ENCODE results near the gene DNAH2.
A peak's percentile ranks its signal among the peaks of the same experiment; 100 is the strongest.

Gene DNAH2

DNA sequence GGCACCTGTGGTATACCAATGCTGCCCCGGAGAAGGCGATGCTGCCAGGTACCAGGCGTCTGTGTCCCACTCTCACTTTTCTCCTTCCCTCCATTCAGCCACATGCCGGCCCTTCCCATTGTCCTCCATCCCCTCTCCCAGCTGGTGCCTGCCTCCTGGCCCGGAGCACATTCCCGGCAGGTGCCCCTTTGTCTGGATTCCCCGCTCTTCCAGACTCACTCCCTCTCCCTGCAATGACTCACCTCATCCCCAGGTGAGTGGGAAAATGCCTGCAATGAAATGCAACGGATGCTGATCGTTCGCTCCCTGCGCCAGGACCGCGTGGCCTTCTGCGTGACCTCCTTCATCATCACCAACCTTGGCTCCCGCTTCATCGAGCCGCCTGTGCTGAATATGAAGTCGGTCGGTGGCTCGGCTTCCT is 106.0 kb downstream of the DNAH2 start:
- DNase-seq, result no peak

DNA sequence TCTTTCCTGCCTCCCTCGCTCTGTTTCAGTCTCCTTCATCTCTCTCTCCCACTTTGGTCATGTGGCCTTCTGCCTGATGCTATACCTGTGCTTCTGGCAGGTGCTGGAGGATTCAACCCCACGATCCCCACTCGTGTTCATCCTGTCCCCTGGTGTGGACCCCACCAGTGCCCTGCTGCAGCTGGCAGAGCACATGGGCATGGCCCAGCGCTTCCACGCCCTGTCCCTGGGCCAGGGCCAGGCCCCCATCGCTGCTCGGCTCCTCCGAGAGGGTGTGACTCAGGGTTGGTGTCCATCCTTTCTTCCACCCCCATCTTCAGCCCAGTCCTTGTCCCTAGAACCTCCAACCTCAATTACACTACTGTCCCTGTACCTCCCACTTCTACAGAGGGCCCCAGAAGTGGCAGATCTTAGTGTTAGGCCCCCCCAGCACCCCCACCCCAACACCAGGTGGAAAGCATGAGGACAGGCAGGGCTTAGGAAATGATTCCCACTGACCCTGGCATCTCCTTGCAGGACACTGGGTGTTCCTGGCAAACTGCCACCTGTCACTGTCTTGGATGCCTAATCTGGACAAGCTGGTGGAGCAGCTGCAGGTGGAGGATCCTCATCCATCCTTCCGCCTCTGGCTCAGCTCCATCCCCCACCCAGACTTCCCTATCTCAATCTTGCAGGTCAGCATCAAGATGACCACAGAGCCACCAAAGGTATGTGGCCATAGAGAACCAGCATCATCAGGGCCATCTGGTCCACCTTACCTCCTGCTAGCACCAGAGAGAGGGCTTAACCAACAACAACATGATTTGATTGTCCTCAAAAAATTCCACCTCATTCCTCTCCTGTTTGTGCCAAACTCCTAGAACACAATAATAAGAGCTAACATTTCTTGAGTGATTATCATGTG is 106.7 kb downstream of the DNAH2 start:
- no peak for DNase-seq

DNA sequence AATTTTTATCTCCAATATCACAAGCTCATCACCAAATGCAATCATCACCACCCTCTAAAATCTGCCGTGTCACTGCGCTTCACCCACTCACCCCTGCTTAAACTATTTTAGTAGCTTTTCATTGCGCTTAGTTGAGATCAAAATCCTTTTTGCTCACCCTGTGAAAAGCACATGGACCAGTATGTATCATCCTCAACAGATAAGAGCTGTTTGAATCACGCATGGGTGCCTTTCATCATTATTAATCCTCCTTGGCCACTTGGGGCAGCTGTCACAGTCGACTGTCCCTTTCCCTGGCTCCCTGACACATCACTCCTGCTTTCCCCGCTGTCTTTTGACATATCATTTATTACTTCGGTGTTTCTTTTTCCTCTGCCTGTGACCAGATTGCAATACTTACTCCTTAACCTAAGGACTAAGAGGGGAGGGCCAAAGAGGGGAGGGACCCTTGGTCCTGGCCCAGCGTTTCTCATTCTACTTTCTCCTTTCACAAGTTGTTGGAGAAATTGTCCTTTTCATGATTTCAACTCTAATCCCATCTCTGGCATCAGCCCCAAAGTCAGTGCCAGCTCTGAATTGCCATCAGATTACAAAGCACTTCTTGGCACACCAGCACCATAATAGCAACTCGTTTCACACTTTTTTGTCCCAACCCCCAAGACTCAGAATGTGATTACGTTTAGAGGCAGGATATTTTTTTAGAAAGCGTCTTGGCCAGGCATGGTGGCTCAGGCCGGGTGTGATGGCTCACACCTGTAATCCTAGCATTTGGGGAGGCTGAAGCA is 107.9 kb downstream of the DNAH2 start:
- DNase-seq, result no peak

DNA sequence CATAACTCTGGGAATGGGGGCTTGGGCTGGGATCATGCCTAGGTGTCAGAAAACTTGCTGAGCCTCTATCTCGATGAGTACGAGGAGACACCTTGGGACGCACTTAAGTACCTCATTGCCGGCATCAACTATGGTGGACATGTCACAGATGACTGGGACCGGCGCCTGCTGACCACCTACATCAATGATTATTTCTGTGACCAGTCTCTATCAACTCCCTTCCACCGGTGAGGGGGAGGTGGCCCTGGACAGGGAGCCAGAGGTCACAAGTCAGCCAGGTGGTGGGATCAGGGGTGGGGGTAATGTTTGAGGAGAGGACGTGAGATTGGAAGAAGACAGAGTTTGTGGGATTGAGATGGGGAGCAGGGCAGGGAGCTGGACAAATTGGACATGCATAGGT is 113.1 kb downstream of the DNAH2 start:
- no peak for DNase-seq

DNA sequence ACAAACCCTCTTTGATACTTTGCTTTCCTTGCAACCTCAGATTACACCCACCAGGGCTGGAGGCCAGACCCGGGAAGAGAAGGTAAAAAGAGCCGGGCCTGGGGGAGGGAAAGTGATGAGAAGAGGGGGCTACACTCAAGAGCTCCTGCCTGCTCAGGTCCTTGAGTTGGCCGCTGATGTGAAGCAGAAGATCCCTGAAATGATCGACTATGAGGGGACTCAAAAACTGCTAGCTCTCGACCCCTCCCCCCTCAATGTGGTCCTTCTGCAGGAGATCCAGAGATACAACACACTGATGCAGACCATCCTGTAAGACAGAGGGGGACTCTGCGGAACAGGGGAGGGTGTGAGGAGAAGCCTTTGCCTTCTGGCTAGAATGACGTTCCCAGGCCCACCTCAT is 113.7 kb downstream of the DNAH2 start:
- DNase-seq, result no peak

GRCh38 chr17:7832431-7832830 is 114.9 kb downstream of the DNAH2 start:
- no peak for DNase-seq

GRCh38 chr17:7833011-7833794 is 115.7 kb downstream of the DNAH2 start:
- no peak for DNase-seq

- peak; percentile 92 to 94 for DNase-seq
These were observed 116.4 kb downstream of the DNAH2 start, which contains the start of gene KDM6B for GRCh38 chr17:7833795-7834541. KDM6B (plus strand) TSS chr17:7834217; CDS start chr17:7845555, 11,338 bp downstream.

DNA sequence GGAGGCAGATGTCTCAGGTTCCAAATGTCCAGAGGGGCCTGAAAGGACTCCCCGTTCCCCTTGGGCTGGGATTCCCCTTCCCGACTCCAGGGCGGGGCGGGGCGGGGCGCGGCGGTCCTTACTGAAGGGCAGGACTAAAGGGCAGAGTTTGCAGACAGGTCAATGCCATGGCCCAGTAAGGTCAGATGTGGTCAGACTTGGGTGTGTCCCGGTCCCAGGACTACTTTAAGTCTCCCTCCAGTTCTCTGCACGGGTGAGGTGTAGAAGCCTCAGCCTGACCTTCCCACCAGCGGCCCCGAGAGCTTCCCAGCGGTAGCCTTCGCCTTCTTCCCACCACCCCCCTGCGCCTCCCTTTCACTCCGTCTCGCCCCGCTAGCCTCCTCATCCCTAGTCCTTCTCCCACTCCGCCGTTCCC is 117.0 kb downstream of the DNAH2 start:
- DNase-seq, result peak; percentile 77

DNA sequence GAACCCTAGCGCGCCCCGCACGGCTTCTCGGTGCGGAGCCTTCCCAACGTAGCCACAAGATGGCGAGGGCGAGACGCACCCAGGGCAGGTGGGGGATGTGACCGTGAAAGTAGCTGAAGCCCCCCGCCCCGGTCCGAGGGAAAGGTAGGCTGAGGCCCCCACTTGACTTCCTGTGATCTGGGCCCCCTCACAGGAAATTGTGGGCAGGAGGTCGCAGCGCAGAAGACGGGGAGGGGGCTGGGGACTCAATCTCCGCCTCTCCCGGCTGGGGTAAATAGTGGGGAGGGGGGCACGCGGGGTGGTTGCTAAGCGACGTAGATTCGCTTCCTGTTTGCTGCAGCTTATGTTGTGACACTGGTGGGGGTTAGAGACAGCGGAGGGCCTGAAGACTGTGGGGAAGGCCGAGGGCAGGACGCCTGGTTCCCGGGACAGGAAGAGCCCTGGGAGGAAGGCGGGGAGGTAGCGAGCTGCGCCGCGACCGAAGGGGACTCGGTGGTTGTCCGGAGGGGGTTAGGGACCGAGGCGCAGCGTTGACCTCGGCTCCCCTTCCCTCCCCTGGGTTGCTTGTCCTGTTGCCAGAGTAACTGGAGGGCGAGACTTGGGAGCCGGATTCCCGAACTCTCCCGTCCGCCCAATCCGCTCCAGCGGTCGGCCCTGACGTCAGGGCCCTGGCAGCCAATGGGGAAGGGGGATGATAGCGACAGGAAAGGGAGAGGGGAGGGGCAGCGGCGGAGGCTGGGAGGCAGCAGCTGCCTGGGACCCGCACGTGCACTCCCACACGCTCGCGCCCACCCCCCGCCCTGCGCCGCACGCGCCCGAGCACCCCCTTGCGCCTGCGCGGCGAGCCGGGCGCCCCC is 117.6 kb downstream of the DNAH2 start:
- peak; percentile 90 to 93 for DNase-seq

DNA sequence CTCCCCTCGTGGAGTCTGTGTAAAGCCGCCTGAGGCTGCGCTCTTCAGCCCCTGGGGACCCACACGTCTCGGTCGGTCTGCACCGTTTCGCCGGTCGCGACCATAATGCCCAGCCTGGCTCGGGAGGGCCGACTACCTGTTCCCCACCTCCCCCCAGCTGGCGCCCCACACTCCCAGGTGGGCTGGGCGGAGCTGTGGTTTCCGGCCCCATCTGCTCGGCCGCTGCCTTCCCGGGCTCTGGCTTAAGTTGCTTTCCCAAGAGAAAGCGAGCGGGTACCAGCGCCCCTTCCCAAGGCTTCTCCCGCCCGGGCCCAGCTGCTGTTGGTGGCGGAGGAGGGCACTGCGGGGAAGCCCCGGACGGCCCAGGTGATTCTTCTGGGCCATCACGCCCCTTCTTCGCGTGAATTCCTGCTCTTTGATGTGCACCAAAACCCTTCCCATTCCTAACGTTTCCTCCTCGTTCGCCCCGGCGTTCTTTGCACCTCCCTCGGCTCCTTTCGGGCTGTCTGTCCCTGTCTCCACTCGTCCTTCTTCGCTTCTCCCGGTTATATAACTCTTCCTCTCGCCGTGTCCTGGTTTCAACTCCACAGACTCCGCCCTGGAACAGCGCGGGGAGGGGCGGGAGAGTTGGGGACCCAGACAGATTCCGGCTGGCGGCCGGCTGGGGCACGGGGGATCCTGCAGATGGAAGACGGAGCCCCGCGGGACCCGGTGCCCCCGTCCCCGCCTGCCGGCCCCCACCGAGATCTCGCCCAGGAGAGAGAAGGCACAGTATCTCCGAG is 118.5 kb downstream of the DNAH2 start:
- peak; percentile 65 to 70 for DNase-seq

- DNase-seq, result peak; percentile 70 to 77
These were observed 119.3 kb downstream of the DNAH2 start for GRCh38 chr17:7836596-7837407.

DNA sequence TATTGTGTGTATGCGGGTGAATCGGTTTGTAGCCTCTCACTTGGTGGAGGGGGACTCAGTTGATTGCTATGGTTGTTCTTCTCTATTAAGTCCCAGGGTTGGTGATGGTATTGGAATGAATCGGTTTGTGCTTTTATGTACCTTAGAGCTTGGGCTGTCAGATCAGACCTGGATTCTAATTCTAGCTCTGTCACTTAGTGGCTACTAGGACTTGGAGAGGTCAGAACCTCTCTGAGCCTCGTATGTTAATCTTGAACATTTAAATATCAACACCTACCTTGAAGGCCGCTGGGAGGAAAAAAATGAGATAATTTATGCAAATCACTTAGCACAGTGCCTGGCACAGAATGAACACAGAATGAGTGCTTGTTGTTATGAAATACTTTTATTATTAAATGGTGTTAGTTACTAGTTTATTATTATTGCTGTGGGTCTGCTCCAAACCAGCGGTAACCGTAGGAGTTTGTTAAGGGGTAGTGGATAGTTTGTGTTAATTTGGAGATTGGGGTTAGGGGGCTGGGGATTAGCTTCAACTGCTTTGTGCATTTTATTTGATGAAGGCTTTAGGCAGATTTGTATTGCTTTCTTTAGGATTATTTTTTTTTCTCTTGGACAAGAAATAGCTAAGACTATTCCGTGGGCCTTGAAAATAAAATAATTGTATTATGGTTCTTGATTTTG is 120.0 kb downstream of the DNAH2 start:
- no peak for DNase-seq

DNA sequence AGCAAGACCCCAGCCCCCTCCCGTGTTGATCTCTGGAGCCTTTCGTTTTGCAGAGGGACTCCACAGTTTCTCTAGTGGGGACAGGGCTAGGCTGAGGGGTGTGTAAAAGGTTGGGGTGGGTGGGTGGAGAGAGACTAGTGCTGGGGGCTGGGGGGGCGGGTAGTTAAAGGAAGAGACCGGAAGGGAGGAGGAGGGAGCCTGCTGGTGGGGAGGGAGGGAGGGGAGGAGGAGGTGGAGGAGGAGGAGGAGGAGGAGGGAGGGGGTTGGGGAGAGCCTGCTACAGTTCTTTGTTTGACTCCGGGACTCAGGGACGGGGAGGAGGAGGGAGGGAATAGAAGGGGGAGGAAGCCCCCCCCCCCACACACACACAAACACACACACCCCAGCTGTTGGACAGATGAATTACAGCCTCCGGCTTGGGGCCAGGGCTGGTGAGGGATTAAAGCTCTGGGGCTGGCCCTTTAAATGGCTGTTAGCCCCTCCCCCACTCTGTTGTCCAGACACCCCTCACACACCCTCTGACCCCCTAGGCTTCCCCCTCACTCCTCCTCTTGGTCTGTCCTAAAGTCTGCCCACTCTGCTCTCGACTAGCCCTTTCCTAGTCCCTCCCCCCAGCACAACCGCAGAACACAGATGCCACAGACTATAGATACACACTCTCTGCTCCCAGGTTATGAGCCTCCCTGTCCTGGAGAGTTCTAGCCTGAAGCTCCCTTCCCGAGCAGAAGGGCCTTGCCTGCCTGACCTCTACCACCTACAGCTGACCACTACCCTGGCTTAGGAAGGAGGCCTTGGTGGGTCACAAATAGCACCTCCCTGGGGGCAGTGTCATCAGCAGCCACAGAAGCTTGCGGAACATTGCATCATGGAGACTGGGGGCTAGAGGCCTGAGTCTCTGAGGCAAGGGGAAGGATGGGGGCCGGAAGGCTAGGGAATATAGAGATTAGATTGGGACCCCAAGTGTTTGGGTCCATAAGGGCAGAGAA is 120.8 kb downstream of the DNAH2 start:
- DNase-seq, result peak in 1 of 2 experiments; percentile 42

GRCh38 chr17:7839190-7839875 is 121.8 kb downstream of the DNAH2 start:
- DNase-seq, result no peak

DNA sequence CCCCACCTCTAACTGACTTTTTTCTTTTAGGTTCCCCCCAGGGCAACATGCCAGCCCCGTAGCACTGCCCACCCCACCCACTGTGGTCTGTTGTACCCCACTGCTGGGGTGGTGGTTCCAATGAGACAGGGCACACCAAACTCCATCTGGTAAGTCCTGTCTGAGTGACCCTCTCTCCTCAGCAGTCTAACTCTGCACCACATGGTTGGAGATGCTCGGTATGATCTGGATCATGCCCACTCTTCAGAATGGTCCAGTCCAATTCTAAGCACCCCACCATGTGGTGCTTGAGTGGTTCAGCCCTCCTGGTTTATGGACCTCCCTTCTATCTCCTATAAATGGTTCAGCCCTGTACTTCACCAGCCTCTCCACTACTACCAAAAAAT is 122.3 kb downstream of the DNAH2 start:
- no peak for DNase-seq

DNA sequence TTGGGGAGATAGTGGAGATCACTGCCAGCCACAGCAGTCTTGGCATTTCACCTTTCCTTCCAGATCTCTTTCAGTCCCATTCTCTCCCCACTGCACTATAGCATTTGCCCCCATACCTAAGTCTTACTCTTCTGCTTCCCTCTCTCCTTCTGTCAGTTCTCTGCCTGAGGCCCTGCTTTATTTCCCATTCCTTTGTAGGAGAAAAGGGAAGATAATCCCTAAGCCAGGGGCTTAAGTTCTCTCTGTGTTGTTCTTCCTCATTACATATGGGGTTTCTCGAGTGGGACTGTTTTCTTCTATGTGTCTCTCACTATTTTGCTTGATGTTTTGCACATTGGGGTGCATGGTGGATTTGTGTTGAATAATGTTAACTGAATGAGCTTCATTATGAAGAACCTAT is 122.9 kb downstream of the DNAH2 start:
- DNase-seq, result no peak

Measured in activated T-cell treated with anti-CD3 and anti-CD28 coated beads, Interleukin-2, amount 50 U/mL, for 48 hours (primary cell).